GM06990 (cell line): ENCODE measurements around the gene SDK1.

Experiments
- DNase-seq: peaks from one replicate; pipeline ENCODE4 v3.0.0-alpha.2; 2011; ENCODE audit not compliant: insufficient read length; ENCODE audit errors: extremely low read depth
- H3K27me3 ChIP-seq: replicated peaks from 2 replicates; pipeline ENCODE4 v1.6.0; 2011; ENCODE audit warnings: low read length; ENCODE audit not compliant: control insufficient read depth, insufficient read depth
- H3K36me3 ChIP-seq: 2 replicates; pipeline ENCODE4 v1.5.1; 2011; ENCODE audit warnings: low read length; ENCODE audit not compliant: control insufficient read depth, insufficient read depth
- H3K4me3 ChIP-seq: replicated peaks from 2 replicates; pipeline ENCODE4 v1.5.1; 2011; ENCODE audit warnings: low read depth, mild to moderate bottlenecking, control low read depth, low read length
- CTCF ChIP-seq: IDR thresholded peaks from 2 replicates; pipeline ENCODE4 v1.5.1; 2011; ENCODE audit warnings: low read length, control low read depth, mild to moderate bottlenecking, inconsistent platforms; ENCODE audit not compliant: insufficient read depth, poor library complexity, severe bottlenecking

SDK1 gene

DNA sequence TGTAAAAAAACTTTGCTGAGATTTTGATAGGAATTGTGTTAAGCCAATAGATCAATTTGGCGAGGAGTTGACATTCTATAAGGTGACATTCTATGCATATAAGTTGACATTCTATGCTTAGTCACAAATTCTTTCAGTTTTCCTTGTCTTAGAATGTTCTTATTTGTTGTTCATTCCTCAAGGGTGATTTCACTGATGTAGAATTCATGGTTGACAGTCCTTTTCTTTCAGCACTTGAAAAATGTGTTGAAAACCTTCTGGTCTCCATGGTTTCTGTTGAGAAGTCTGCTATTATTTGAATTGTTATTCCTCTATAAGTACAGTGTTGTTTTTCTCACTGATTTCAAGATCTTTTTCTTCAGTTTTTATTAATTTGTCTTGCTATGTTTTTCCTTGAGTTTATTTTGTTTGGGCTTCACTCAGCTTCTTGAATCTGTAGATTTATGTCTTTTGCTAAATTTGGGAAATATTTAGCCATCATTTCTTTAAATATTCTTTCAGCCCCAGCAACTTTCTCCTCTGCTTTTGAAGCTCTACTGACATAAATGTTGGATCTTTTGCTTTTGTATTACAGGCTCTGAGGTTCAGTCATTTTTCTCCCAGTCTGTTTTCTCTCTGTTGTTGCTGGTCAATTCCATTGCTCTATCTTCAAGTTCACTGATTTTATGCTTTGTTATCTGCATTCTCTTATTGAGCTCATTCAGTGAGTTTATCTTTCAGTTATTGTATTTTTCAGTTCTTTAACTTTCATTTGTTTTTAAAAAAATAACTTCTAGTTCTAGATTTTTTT lies 154.9 kb downstream of the SDK1 start:
- TF ChIP-seq CTCF = no peak
- no peak overlapping the region for H3K4me3 ChIP-seq
- DNase-seq = no peak
- no peaks in the 10 kb centered on the region for H3K27me3 ChIP-seq
- no peaks in the 10 kb centered on the region for H3K36me3 ChIP-seq

DNA sequence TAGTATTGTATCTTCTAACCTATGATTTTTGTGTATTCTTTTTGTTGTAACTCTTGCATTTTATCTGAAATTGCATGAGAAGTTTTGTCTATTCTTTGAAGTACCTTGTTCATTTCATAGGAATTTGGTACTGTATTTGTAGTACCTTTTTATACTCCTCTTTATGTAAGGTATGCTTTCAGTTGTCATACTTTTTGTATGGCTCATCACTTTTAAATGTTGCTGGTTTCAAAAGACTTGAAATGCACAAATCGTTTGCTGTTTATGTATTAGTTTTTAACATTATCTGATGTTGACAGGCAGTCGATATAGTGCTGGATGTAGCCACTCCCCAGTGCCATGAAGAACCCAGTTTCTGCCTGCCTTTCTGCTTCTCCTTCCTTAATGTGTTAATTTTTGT lies 158.1 kb downstream of the SDK1 start:
- DNase-seq = no peak
- Histone ChIP-seq H3K36me3 (no peaks in the 10 kb centered on the region), H3K27me3 (no peaks in the 10 kb centered on the region), H3K4me3 (no peak overlapping the region)
- TF ChIP-seq CTCF = no peak

- Histone ChIP-seq H3K36me3 (no peaks in the 10 kb centered on the region), H3K27me3 (no peaks in the 10 kb centered on the region), H3K4me3 (no peak overlapping the region)
- DNase-seq = no peak
- TF ChIP-seq CTCF = no peak
Observed at GRCh38 chr7:3461923-3462322, 160.9 kb downstream of the SDK1 start.

- no peaks in the 10 kb centered on the region for H3K36me3 ChIP-seq
- no peak for TF ChIP-seq CTCF
- DNase-seq = no peak
- no peaks in the 10 kb centered on the region for H3K27me3 ChIP-seq
- H3K4me3 ChIP-seq = no peak overlapping the region
Observed at GRCh38 chr7:3463696-3464095, 162.6 kb downstream of the SDK1 start.

GRCh38 chr7:3464900-3465622 lies 164.0 kb downstream of the SDK1 start:
- no peak overlapping the region for H3K4me3 ChIP-seq
- H3K27me3 ChIP-seq = no peaks in the 10 kb centered on the region
- no peak for TF ChIP-seq CTCF
- H3K36me3 ChIP-seq = no peaks in the 10 kb centered on the region
- no peak for DNase-seq

- H3K4me3 ChIP-seq = no peak overlapping the region
- TF ChIP-seq CTCF = no peak
- no peak for DNase-seq
- no peaks in the 10 kb centered on the region for H3K36me3 ChIP-seq
- no peaks in the 10 kb centered on the region for H3K27me3 ChIP-seq
Observed at GRCh38 chr7:3466261-3466660, 165.2 kb downstream of the SDK1 start.
